ENCODE results near the gene THBS3. TPM values are rescaled to one million over a fixed set of nuclear protein-coding genes. Genes with fewer than 3 reads are reported as not detected.
A peak's percentile ranks its signal among the peaks of the same experiment; 100 is the strongest.

The THBS3 gene
- total and polyA plus RNA-seq, 2 of the 13 experiments (the other 11 are each of a cell fraction or from before 2014, with no cell fraction given) = 0.86 to 3.6 TPM

GRCh38 chr1:155166471-155167165 is 41.1 kb downstream of the THBS3 start (continued):
- TF ChIP-seq ZNF800 (CRISPR knock-in tag; IDR thresholded peaks at IDR 0.05) (no peak), SRY (CRISPR knock-in tag; IDR thresholded peaks at IDR 0.05) (no peak), TMF1 (CRISPR knock-in tag; IDR thresholded peaks at IDR 0.05; ENCODE audit: low read depth) (no peak), SKIL (CRISPR knock-in tag; IDR thresholded peaks at IDR 0.05; ENCODE audit: borderline replicate concordance) (no peak), HMGXB3 (CRISPR knock-in tag; IDR thresholded peaks at IDR 0.05; ENCODE audit: borderline replicate concordance) (no peak), ZNF841 (CRISPR knock-in tag; IDR thresholded peaks at IDR 0.05; ENCODE audit: borderline replicate concordance) (no peak), PRDM15 (CRISPR knock-in tag; IDR thresholded peaks at IDR 0.05) (no peak), HMG20B (CRISPR knock-in tag; conservative IDR thresholded peaks at IDR 0.05) (no peak), ZNF639 (CRISPR knock-in tag; conservative IDR thresholded peaks at IDR 0.05) (no peak), CBX2 (IDR thresholded peaks at IDR 0.05; ENCODE audit: low read depth, low read length) (no peak), CBX2 (CRISPR knock-in tag; IDR thresholded peaks at IDR 0.05; ENCODE audit: low read depth) (no peak), ERF (CRISPR knock-in tag; IDR thresholded peaks at IDR 0.05) (0 out of 2 replicates have a peak, but pooled peaks have one; percentile 18), TFDP1 (CRISPR knock-in tag; IDR thresholded peaks at IDR 0.05; ENCODE audit: borderline replicate concordance) (no peak)
